Astrocyte of the cerebellum (primary cell): Measurements from ENCODE around the gene ZNF14.
"Not testable (repeated sequence)": the region's sequence is repeated elsewhere in the genome, so short reads cannot be mapped to it uniquely, and the experiment has no call there.

Experiments used
- DNase-seq: peaks from one replicate; pipeline ENCODE4 v3.0.0-alpha.2; 2011; ENCODE audit warnings: low read depth
- H3K4me3 ChIP-seq: 2 replicates; pipeline ENCODE4 v1.5.1; 2011; ENCODE audit warnings: mild to moderate bottlenecking, low read depth, low read length, moderate library complexity
- in situ Hi-C: cut with HindIII; loops from 2 replicates; pipeline ENCODE4 v1.10.0; 2017; ENCODE audit warnings: low sequenced_read_pairs
- TF ChIP-seq, protein P1 (sequence below): IDR thresholded peaks from 2 replicates; pipeline ENCODE4 v1.5.1; 2012; ENCODE audit warnings: low read length, low read depth, moderate library complexity, mild to moderate bottlenecking; ENCODE audit errors: missing control alignments

The ZNF14 gene

DNA sequence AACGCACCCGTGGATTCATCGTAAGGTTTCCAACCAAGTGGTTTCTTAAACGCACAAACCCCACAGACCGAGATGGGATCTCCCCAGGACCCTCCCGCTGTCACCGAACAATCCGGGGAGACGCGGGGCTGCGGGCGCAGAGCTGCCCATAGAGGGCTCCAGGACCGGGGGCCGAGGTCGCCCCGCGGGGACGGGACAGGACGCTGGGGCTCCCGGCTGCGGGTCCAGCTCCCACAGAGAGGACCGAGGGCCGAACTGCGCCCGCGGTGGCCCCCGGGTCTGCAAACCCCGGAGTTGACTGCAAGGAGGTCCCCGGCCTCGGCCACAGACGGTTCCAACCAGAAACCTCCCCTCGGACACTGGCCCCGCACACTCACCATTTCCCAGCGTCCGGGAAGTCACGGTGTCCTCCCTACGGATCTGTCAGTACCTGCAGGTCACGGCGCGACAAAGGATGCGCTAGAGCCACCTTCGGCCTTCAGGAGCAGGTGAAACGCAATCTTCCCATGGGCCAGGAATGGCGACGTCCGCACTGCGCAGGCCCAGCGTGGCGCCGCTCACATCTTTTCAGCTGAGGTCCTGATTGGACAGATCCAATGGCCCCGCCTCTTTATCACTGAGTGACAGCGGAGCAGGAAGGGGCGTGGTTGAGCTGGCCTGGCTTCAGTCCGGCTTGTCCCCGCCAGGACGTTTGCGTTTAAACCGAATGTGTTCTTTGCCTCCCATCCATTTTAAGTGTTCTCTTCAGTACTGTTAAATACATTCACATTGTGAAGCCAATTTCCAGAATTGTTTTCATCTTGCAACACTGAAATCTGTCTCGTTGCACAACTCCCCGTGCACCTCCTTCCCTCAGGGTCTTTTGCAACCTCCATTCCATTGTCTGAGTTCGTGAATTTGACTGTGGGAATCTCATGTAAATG, at the start of gene ZNF14:
Gene ZNF14, minus strand, starts transcription at position 534 of the 923 bp plus-strand sequence. Its CDS starts 154 bp downstream, at position 380.
- DNase-seq, result peak; percentile 78
- H3K4me3 ChIP-seq, result peak within 1 kb of the TSS; percentile 77
- in situ Hi-C loops, result no loop called here
- TF ChIP-seq, protein P1, sequence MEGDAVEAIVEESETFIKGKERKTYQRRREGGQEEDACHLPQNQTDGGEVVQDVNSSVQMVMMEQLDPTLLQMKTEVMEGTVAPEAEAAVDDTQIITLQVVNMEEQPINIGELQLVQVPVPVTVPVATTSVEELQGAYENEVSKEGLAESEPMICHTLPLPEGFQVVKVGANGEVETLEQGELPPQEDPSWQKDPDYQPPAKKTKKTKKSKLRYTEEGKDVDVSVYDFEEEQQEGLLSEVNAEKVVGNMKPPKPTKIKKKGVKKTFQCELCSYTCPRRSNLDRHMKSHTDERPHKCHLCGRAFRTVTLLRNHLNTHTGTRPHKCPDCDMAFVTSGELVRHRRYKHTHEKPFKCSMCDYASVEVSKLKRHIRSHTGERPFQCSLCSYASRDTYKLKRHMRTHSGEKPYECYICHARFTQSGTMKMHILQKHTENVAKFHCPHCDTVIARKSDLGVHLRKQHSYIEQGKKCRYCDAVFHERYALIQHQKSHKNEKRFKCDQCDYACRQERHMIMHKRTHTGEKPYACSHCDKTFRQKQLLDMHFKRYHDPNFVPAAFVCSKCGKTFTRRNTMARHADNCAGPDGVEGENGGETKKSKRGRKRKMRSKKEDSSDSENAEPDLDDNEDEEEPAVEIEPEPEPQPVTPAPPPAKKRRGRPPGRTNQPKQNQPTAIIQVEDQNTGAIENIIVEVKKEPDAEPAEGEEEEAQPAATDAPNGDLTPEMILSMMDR, result peak; percentile 25

DNA sequence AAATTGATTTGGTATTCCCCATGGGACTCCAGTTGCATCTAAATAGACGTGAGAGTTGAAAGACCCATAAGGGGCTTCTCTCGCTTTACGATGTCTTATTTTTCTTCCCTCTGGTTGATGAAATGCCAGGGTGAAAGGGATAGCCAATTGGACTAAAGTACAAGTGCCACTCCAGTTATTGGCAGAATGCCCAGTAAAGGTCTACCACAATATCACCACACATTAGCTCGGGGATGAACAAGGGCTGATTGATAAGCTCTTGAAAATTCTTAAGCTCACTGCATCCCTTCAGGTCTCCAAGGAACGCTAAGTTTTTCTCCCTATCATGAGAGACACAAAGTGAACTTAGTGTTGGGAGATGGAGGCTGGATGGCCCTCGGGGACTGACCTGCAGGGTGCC, 48.9 kb upstream of the ZNF14 start:
- H3K4me3 ChIP-seq, in situ Hi-C loops: not testable (repeated sequence)
- peak; percentile 4 for DNase-seq

DNA sequence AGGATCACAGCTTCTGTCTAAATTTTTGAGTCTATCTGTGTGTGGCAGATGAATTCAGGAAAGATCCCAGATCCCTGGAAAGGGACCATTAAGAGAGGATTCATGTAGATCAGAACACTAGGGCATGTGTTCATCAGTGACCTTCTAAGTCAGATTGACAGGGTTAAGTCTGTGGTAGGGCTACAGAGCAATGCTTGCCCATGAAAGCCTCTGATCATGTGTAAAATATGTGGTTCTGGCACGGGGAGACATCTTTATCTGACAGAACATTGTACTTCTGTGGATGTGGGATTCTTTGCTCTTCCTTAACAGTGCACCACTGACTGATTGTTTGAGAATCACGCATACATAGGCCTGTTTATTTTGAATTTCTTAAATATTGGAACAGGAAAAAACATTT, 45.8 kb upstream of the ZNF14 start:
- TF ChIP-seq, protein P1, result no peak
- no peak overlapping the region for H3K4me3 ChIP-seq
- in situ Hi-C loops, result no loop called here
- no peak for DNase-seq

DNA sequence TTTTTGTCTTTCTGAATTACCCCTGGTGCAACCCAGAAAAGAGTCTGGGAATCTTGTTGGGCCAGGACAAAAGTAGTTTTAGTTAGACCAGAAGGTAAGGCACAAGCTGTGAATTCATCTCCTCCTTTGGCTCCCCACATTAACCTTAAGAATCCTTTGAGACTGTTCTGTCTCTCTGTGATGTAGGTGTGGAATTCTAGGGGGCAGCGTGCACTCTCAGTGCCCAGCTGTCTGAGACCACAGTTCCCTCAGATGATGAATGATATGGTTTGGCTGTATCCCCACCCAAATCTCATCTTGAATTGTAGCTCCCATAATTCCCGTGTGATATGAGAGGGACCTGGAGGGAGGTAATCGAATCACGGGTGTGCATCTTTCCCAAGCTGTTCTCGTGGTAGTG, 44.8 kb upstream of the ZNF14 start:
- in situ Hi-C loops, result no loop called here
- H3K4me3 ChIP-seq, result no peak overlapping the region
- TF ChIP-seq, protein P1, result no peak
- DNase-seq, result no peak

DNA sequence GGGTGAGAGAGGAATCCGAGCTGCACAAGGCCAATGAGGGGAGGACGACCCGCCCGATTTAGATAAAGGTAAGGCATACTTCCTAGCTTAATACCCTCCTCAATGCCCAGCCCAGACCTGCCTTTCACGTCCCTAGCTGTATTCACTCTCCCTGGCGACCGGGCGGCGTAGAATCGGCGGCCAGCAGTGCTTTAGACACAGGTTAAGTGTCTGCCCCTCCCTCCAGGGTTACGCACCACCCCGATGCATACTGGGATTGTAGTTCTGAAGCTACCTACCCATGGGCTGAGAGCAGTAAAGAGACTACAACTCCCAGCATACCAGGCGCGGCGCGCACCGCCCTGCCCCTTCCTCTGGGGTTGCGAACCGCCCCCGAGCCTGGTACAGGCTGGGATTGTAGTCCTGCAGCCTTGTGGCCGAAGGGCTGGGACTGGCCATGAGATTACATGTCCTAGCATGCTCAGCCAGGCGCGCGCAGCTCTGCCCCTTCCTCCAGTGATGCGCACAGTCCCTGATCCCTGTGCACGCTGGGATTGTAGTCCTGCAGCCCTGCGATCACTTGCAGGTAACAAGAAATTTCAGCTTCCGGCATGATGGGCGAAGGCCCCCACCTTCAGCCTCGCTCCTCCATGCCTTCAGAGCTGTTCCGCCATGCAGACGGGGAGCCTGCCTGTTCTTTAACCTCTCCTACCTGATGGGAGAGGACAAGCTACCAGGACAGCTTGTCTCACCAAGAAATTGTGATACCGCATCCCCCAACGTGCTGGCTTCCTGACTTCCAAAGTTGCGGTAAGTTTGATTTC, 43.5 kb upstream of the ZNF14 start:
- DNase-seq, result peak; percentile 96
- in situ Hi-C loops, result no loop called here
- H3K4me3 ChIP-seq, result peak overlapping the region; percentile 84
- TF ChIP-seq, protein P1, result no peak

DNA sequence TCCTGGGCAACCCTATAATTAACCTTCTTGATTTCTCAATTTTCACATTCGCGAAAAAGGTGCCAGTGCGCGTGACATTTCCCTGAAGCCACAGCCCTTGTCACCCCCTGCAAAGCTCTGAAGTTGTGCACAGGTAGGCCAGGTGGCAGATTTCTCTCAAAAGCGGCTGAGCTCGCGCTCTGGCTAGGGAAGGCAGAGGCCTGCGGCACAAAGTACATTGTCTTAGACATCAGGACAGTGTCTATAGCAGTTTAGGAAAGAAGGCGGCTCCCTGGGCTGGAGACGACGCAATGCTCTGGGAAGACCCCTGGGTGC, 42.9 kb upstream of the ZNF14 start:
- peak overlapping the region; percentile 84 for H3K4me3 ChIP-seq
- in situ Hi-C loops, result no loop called here
- no peak for DNase-seq
- TF ChIP-seq, protein P1, result no peak

DNA sequence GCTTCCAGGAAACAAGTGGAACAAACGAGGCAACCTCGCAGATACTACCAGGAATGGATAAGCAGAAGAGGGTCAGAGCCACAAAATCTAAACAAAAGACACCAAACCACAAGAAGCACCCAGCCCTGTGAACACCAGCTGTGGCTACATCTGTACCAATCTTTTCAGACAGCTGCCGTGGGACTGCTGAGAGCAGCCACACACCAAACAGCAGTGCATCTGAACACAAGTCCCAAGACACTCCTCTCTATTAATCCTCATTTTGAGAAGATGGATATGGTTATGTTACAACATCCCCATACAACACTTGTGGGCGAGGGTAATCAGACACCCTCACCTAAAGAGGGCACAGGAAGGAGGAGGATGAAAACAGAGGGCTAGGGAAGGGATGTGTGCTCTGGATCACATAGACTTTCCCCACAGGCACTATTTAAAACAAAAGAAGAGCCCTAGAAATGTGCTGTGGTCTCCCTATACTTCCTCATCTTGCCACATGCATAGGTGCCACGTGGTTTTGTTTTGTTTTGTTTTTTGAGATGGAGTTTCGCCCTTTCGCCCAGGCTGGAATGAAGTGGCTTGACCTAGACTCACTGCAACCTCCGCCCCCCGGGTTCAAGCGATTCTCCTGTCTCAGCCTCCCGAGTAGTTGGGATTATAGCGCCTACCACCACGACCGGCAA, 41.6 kb upstream of the ZNF14 start:
- no peak for DNase-seq
- in situ Hi-C loops, result no loop called here
- TF ChIP-seq, protein P1, result no peak
- H3K4me3 ChIP-seq, result no peak overlapping the region

DNA sequence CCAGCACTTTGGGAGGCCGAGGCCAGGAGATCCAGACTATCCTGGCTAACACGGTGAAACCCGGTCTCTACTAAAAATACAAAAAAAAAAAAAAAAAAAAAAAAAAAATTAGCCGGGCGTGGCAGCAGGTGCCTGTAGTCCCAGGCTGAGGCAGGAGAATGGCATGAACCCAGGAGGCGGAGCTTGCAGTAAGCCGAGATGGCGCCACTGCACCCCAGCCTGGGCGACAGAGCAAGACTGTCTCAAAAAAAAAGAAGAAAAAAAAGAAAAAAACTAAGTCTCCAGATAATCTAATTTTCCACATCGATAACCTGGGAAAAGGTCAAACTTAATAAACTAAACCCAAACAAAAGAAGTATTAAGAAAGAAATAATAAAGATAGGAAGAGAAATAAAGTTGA, 39.1 kb upstream of the ZNF14 start:
- in situ Hi-C loops, DNase-seq, H3K4me3 ChIP-seq: not testable (repeated sequence)

DNA sequence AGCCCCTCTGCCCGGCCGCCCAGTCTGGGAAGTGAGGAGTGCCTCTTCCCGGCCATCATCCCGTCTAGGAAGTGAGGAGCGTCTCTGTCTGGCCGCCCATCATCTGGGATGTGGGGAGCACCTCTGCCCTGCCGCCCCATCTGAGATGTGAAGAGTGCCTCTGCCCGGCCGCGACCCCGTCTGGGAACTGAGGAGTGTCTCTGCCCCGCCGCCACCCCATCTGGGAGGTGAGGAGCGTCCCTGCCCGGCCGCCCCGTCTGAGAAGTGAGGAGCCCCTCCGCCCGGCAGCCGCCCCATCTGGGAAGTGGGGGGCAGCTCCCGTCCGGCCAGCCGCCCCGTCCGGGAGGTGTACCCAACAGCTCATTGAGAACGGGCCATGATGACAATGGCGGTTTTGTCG, 37.1 kb upstream of the ZNF14 start:
- in situ Hi-C loops, DNase-seq, H3K4me3 ChIP-seq: not testable (repeated sequence)
